ENCODE data around the gene DRP2. TPM values are rescaled to one million over a fixed set of nuclear protein-coding genes. Genes with fewer than 3 reads are reported as not detected.
"Not testable (repeated sequence)": the region's sequence is repeated elsewhere in the genome, so short reads cannot be mapped to it uniquely, and the experiment has no call there.

DRP2 gene
- total RNA-seq, 1 donor from 2014 or later: 1.4 TPM

DNA sequence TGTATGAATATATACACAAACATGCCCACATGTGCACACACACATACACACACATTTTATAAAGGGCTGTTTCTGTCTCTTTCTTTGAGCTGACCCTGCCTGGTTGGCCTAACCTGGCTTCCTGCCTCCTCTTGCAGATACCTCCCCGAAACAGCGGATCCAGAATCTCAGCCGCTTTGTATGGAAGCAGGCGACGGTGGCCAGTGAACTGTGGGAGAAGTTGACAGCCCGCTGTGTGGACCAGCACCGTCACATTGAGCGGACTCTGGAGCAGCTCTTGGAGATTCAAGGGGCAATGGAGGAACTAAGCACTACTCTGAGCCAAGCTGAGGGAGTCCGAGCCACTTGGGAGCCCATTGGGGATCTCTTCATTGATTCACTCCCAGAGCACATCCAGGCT is 21.9 kb downstream of the DRP2 start:
- no peak for DNase-seq (ENCODE audit: low spot score)

DNA sequence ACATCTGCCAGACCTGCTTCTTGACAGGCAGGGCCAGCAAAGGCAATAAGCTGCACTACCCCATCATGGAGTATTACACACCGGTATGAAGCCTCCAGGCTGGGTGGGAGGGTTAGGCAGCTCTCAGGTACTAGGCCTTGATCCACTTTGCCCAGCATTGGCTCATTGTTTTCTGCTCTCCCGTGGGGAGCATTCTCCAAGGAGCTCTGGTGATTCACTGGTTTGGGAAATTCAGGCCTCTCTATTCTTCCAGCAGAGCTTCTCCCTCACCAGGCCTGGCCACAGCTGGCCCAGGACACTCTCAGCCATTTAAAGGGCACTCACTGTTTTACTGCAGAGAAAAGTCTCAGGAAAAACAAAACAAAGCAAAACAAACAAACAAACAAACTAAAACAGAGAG is 33.0 kb downstream of the DRP2 start:
- no peak for DNase-seq (ENCODE audit: low spot score)

DNA sequence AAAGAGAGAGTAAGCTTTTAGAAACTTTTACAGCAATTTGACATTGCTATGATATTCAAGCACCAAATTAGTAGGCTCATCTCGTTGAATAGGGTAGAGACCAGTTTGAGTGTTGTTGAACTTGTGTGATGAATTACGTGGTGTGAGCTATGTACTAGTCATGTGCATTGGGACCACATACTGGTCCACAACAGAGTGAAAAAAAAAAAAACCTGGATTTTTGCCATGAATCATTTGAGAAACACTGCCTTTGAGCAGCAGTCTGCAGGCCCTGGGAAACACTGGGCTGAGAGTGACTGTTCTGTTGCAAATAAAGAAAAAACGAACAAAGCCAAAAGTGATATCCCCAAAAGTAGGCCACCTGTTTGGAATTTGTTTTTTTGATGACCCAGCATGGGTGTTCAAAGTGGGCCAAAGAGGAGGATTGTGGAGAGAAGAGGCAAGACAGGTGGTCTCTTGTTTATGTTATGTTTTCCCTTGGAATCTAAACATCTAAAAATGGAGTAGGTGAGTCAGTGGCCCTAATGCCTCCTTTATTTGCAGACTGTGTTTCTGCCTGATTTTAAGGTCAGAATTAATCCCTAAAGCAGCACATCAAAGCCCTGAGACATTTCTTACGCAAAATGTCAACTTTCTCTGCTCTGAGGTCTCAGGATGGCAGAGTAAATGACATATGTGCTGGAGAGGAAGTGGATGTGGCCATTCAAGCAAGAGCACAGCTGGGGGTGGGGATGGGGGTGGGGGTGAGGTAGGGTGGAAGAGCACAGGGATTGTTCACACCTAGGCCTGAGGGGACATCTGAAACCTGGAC is 38.1 kb downstream of the DRP2 start:
- no peak for DNase-seq (ENCODE audit: low spot score)

DNA sequence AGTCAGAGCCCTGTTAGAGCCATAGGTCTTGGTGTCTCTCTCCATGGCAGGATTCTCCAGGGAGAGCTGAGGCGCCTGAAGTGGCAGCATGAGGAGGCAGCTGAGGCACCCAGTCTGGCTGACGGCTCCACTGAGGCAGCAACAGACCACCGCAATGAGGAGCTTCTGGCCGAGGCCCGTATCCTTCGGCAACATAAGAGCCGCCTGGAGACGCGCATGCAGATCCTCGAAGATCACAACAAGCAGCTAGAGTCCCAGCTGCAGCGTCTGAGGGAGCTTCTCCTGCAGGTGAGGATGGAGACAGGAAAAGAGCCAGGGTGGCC is 38.6 kb downstream of the DRP2 start:
- DNase-seq (ENCODE audit: low spot score): no peak

DNA sequence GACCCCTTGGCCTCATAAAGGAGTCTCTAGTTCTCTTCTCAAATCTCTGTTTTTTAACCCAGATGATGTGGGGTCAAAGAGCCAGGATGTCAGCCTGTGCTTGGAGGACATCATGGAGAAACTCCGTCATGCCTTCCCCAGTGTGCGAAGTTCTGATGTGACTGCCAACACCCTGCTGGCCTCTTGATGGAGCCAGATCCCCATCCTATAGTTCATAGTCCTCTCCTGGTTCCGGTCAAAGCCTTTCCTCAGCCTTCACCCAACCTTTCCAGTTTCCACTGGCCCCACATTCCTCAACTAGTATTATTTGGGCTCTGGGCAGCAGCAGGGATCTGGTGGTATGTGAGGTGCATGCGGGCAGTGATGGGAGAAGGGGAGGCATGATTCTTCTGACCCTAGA is 40.8 kb downstream of the DRP2 start:
- no peak for DNase-seq (ENCODE audit: low spot score)

DNA sequence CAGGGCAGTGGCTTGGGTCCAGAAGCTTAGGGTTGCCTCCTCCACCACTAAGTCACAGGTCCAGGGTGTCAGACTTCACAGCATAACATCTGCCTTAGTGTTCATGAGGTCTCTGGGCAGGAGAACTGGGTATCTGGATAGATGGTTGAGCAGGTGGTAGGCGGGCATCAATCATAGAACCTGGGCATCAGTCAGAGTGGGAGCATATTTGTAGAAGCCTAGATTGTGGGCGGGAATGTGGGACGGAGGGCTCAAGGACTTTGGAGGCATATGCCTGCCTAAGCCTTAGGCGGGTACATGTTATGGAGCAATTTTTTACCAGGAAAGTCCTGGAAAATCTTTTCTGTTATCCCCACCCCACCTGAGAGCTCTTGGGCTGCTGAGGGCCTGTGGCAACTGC is 43.0 kb downstream of the DRP2 start:
- DNase-seq (ENCODE audit: low spot score): no peak

DNA sequence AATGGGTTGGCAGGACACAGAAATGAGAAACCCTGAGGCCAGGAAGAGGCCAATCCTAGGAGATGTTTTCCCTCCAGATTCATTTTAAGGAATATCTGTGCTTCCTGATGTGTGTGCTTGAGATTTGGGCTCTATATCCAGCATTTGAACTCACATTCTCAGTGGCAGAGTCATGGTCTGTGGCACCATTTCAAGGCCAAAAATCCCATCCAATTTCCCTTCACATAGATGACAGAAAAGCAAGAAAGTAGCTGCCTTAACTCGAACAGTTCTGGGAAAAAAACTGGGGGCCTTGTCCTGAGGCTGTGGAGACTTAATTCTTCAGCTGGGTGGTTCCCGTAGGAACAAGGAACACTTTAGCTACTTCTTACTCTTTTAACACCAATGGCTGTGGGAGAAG is 44.2 kb downstream of the DRP2 start:
- DNase-seq (ENCODE audit: low spot score): no peak

DNA sequence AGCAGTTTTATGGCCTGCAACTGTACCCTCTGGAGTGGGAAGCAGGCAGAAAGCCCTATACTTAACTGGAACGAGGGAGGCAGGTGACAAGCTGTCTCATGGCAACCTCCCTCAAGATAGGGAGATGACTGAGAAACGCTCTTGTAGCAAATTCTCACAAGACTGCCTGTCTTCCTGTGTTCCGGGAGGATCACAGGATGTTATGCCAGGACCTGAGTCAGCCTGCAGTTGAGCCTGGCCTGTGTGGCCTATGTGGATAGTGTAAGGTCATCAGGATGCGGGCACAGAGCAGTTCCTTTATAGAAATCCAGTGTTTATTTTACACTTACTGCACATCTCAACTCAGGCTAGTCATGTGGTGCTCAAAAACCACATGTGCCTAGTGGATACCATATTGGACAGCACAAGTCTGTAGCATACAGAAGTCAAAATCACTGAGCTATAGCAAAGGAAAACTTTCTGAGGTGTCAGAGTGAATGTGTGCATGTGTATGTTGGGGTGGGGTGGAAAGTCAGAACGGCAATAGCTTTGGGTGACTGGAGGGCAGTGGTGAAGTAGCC is 46.4 kb downstream of the DRP2 start:
- no peak for DNase-seq (ENCODE audit: low spot score)

DNA sequence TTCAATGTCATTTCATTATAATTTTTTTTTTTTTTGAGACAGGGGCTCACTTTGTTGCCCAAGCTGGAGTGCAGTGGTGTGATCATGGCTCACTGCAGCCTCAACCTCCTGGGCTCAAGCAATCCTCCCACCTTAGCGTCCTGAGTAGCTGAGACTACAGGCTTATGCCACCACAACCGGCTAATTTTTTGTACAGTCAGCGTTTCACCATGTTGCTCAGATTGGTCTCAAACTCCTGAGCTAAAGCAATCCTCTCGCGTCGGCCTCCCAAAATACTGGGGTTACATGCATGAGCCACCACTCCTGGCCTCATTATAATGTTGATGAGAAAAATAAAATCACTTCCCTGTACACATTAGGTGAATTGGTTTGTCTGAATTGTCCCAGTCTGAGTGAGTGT is 54.6 kb downstream of the DRP2 start:
- no peak for DNase-seq (ENCODE audit: low spot score)

DNA sequence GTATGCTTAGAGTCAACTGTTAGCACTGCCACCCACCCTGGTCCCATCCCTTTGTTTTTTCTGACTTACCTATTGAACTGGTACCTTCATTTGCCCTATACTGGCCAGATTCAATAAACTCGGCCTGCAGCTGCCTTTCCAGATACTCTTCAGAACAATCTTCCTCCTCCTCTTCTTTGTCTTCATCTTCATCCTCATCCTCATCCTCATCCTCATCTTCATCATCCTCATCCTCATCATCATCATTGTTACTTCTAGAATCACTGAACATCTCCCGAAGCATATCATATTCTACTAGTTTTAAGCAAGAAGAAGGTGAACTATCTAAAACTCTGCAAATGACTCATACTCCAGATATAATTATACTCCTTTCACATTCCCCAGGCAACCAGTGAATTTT is 56.7 kb downstream of the DRP2 start:
- no peak for DNase-seq (ENCODE audit: low spot score)

DNA sequence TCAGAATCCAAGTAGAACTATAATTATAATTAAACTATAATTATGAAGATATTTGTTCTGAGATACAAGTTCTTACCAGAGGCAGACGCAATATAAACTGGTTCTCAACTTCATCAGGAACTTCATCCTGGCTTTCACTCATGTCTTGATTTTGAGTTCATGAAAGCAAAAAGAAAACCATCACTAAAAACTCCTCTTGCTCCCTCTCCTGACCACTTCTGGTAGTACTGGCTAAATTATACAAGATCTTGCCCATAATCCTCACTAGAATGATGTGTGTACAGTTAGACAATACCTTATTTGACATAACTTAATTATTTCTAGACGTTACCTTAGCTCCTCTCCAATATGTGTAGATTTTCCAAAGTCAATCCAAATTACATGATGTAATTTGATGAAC is 67.8 kb downstream of the DRP2 start:
- DNase-seq (ENCODE audit: low spot score): peak; percentile 25

DNA sequence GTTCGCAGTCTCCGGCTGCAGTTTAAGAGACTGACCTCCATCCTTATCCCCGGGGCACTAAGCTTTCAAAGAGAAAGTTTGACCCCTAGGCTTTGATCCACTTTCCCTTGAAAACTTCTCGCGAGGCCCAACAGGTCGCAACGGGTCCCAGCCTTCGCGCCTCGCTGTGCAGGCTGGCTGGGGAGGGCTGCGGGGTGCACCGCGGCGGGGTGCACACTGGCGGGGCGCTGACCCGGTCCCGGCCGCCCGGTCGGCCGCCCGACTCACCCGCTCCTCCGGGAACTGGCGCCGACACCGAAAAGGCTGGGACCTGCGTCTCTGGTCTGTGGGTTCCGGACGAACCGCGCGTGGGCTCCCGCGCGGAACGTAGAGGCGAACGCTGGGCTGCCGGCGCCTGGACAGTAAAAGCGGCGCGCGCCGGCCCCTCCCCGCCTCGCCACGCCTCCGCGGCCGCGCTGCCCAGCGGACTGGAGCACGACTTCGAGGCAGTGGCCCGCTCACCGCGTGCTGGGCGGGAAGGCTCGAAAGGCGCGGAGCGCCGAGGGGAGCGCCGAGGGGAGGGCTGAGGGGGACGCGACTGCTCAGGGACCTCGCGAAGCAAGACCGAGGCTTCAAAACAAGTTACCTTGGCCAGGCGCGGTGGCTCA is 71.5 kb downstream of the DRP2 start, which contains the start of gene TAF7L:
TSS of gene TAF7L (minus strand) at position 378 of the 647 bp plus-strand sequence. CDS start 3,791 bp downstream, outside the sequence.
- no peak for DNase-seq (ENCODE audit: low spot score)

DNA sequence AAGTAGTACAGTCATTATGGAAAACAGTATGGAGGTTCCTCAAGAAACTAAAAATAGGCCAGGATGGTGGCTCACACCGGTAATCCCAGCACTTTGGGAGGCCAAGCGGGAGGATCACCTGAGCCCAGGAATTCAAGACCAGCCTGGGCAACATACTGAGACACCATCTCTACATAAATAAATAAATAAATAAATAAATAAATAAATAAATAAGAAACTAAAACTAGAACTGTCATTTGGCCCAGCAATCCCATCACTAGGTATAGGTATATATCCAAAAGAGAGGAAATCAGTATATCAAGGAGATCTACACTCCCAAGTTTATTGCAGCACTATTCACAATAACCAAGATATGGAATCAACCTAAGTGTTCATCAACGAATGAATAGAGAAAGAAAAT is 76.0 kb downstream of the DRP2 start:
- DNase-seq (ENCODE audit: low spot score): not testable (repeated sequence)

DNA sequence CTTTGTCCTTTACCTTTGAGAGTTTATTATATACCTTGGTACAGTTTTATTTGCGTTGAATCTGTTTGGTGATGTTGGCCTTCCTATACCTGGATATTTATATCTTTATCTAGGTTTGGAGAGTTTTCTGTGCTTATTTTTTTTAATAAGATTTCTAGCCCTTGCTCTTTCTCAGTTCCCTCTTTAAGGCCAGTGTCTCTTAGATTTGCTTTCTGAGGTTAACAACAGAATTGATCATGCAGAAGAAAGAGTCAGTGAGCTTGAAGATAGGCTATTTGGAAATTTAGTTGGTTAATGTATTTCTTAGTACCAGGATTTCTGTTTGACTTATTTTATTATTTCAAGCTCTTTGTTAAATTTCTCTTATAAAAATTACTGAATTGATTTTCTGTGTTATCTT is 84.2 kb downstream of the DRP2 start:
- DNase-seq (ENCODE audit: low spot score): no peak

Other genes starting within 250 kb of the DRP2 start
- gene TRMT2B, start 167.7 kb upstream of the DRP2 start, total RNA-seq (ENCODE audit: insufficient read depth, low replicate concordance): 6.0 TPM
- 3.1 TPM for gene TMEM35A, start 140.9 kb upstream of the DRP2 start, total RNA-seq (ENCODE audit: insufficient read depth, low replicate concordance)
- 9.6 TPM for gene CENPI, start 121.6 kb upstream of the DRP2 start, total RNA-seq (ENCODE audit: insufficient read depth, low replicate concordance)
- not detected for gene TAF7L, start 71.5 kb downstream of the DRP2 start, total RNA-seq (ENCODE audit: insufficient read depth, low replicate concordance)
- 2.2 TPM for gene TIMM8A, start 129.0 kb downstream of the DRP2 start, total RNA-seq (ENCODE audit: insufficient read depth, low replicate concordance)
- 6.5 TPM for gene BTK, start 166.4 kb downstream of the DRP2 start, total RNA-seq (ENCODE audit: insufficient read depth, low replicate concordance)
- 283 TPM for gene RPL36A, start 171.2 kb downstream of the DRP2 start, total RNA-seq (ENCODE audit: insufficient read depth, low replicate concordance)
- 20.2 TPM for gene GLA, start 188.1 kb downstream of the DRP2 start, total RNA-seq (ENCODE audit: insufficient read depth, low replicate concordance)
- 54.2 TPM for gene HNRNPH2, start 188.4 kb downstream of the DRP2 start, total RNA-seq (ENCODE audit: insufficient read depth, low replicate concordance)

All from umbilical cord (tissue), 2 donors.